GM23338 (cell line): Measurements from ENCODE around the gene ATXN7L2. TPM values are rescaled to one million over a fixed set of nuclear protein-coding genes. Genes with fewer than 3 reads are reported as not detected.

ENCODE experiments used
- ATAC-seq: fragments of 200-7000 bp; cut with Tn5 transposase; 3 replicates; pipeline ENCODE4 v1.9.1; 2020
- DNase-seq: peaks from one replicate; pipeline ENCODE4 v3.0.0-alpha.2; 2015; ENCODE audit warnings: low spot score
- H2AFZ ChIP-seq: fragments of 200-600 bp; sonication (generic); 2 replicates; pipeline ENCODE4 v1.8.0; 2016; ENCODE audit warnings: antibody characterized with exemption, mild to moderate bottlenecking, moderate library complexity
- H3F3A ChIP-seq: fragments of 200-600 bp; sonication (generic); replicated peaks from 2 replicates; pipeline ENCODE4 v1.8.0; 2017; ENCODE audit warnings: antibody characterized with exemption, mixed run types, low read depth
- H3K27ac ChIP-seq: fragments of 200-600 bp; sonication (generic); 2 replicates; pipeline ENCODE4 v1.6.1; 2016; ENCODE audit warnings: low read depth
- H3K27me3 ChIP-seq: fragments of 200-600 bp; sonication (generic); 2 replicates; pipeline ENCODE4 v1.8.0; 2016; ENCODE audit warnings: mild to moderate bottlenecking, mixed run types, moderate library complexity; ENCODE audit not compliant: insufficient read depth
- H3K36me3 ChIP-seq: fragments of 200-600 bp; sonication (generic); 2 replicates; pipeline ENCODE4 v1.8.0; 2016; ENCODE audit warnings: mild to moderate bottlenecking; ENCODE audit not compliant: insufficient read depth
- H3K4me1 ChIP-seq: fragments of 200-600 bp; sonication (generic); 2 replicates; pipeline ENCODE4 v1.8.0; 2016; ENCODE audit warnings: mild to moderate bottlenecking, moderate library complexity; ENCODE audit not compliant: insufficient read depth
- H3K4me2 ChIP-seq: fragments of 200-600 bp; sonication (generic); 2 replicates; pipeline ENCODE4 v1.7.1; 2017; ENCODE audit warnings: mixed run types
- H3K4me3 ChIP-seq: fragments of 200-600 bp; sonication (generic); 2 replicates; pipeline ENCODE4 v1.6.1; 2016; ENCODE audit warnings: mixed run types
- H3K79me2 ChIP-seq: fragments of 200-600 bp; sonication (generic); replicated peaks from 2 replicates; pipeline ENCODE4 v1.8.0; 2017; ENCODE audit warnings: mild to moderate bottlenecking; ENCODE audit not compliant: insufficient read depth
- H3K9me2 ChIP-seq: fragments of 200-600 bp; sonication (generic); 2 replicates; pipeline ENCODE4 v1.8.0; 2017; ENCODE audit not compliant: insufficient read depth
- H4K20me1 ChIP-seq: fragments of 200-600 bp; sonication (generic); replicated peaks from 2 replicates; pipeline ENCODE4 v1.8.0; 2017; ENCODE audit warnings: mild to moderate bottlenecking; ENCODE audit not compliant: insufficient read depth
- H3K27ac Mint-ChIP-seq: 2 replicates; pipeline ENCODE4 v1.8.0; 2020; ENCODE audit warnings: inconsistent platforms, mild to moderate bottlenecking, moderate library complexity, mixed read lengths
- H3K27me3 Mint-ChIP-seq: 3 replicates; pipeline ENCODE4 v1.8.0; 2022; ENCODE audit warnings: low read depth, mild to moderate bottlenecking, moderate library complexity, mixed read lengths, inconsistent platforms; ENCODE audit not compliant: insufficient read depth, poor library complexity
- H3K36me3 Mint-ChIP-seq: 3 replicates; pipeline ENCODE4 v1.8.0; 2021; ENCODE audit warnings: low read depth, mild to moderate bottlenecking, inconsistent platforms, moderate library complexity, mixed read lengths
- H3K4me1 Mint-ChIP-seq: 3 replicates; pipeline ENCODE4 v1.8.0; 2020; ENCODE audit warnings: mild to moderate bottlenecking, inconsistent platforms, mixed read lengths
- H3K4me3 Mint-ChIP-seq: 3 replicates; pipeline ENCODE4 v1.8.0; 2021; ENCODE audit warnings: moderate library complexity, mild to moderate bottlenecking, inconsistent platforms, mixed read lengths
- H3K9me3 Mint-ChIP-seq: 3 replicates; pipeline ENCODE4 v1.8.0; 2020; ENCODE audit warnings: moderate library complexity, mild to moderate bottlenecking, inconsistent platforms, mixed read lengths
- CREB1 ChIP-seq: fragments of 250-450 bp; sonication (Bioruptor Pico); IDR thresholded peaks from 2 replicates; pipeline ENCODE4 v1.5.0; 2020; ENCODE audit warnings: low read depth, mild to moderate bottlenecking, moderate library complexity
- CTCF ChIP-seq, 2 experiments: fragments of 200-600 bp in 1 of 2; sonication (generic) in 1 of 2; conservative IDR thresholded peaks; 2 replicates each; pipeline versions ENCODE4 v1.5.1 to v1.6.1; 2016 to 2017; ENCODE audit warnings: antibody characterized with exemption in 2 of 2, low read depth in 2 of 2, mild to moderate bottlenecking in 2 of 2, moderate library complexity in 1 of 2
- ETS1 ChIP-seq: IDR thresholded peaks from 2 replicates; pipeline ENCODE4 v1.6.1; 2016; ENCODE audit warnings: antibody characterized with exemption
- EZH2 ChIP-seq: fragments of 200-600 bp; sonication (generic); IDR thresholded peaks from one replicate; pipeline ENCODE4 v1.8.0; 2017; ENCODE audit warnings: antibody characterized with exemption, mild to moderate bottlenecking, low read depth; ENCODE audit not compliant: unreplicated experiment
- EZH2phosphoT487 ChIP-seq: fragments of 200-600 bp; sonication (generic); IDR thresholded peaks from one replicate; pipeline ENCODE4 v1.8.1; 2018; ENCODE audit warnings: antibody characterized with exemption; ENCODE audit not compliant: unreplicated experiment
- JUNB ChIP-seq: IDR thresholded peaks from one replicate; pipeline ENCODE4 v1.6.1; 2016; ENCODE audit warnings: antibody characterized with exemption; ENCODE audit not compliant: unreplicated experiment
- NANOG ChIP-seq: IDR thresholded peaks from 2 replicates; pipeline ENCODE4 v1.6.1; 2016; ENCODE audit warnings: antibody characterized with exemption, borderline replicate concordance
- REST ChIP-seq: IDR thresholded peaks from one replicate; pipeline ENCODE4 v1.6.1; 2018; ENCODE audit warnings: antibody characterized with exemption; ENCODE audit not compliant: unreplicated experiment
- STAT1 ChIP-seq: IDR thresholded peaks from one replicate; pipeline ENCODE4 v1.6.1; 2016; ENCODE audit warnings: antibody characterized with exemption; ENCODE audit not compliant: unreplicated experiment
- ZNF114 ChIP-seq: fragments of 250-450 bp; sonication (Bioruptor Pico); IDR thresholded peaks from 2 replicates; pipeline ENCODE4 v1.5.0; 2020; ENCODE audit warnings: mild to moderate bottlenecking, moderate library complexity
- ZNF331 ChIP-seq: fragments of 250-450 bp; sonication (Bioruptor Pico); IDR thresholded peaks from 2 replicates; pipeline ENCODE4 v1.5.0; 2020; ENCODE audit warnings: low read depth, mild to moderate bottlenecking, moderate library complexity
- ZNF462 ChIP-seq: fragments of 250-450 bp; sonication (Bioruptor Pico); IDR thresholded peaks from 2 replicates; pipeline ENCODE4 v1.5.0; 2020; ENCODE audit warnings: mild to moderate bottlenecking, moderate library complexity
- polyA plus RNA-seq: library from polyadenylated mRNA; unstranded; fragments of >200 nt; fragmentation: Nextera tagmentation; extraction: Ambion mirVana; gene quantifications from 2 replicates; pipeline ENCODE4 v1.2.1, GENCODE V29; 2016
- total RNA-seq: library from RNA; depleted of rRNA; stranded (reverse); fragments of >200 nt; shearing (Covaris generic); gene quantifications from 2 replicates; pipeline ENCODE4 v1.2.3, GENCODE V29; 2014

Gene ATXN7L2
- total and polyA plus RNA-seq, 2 experiments from 2014 or later, result 8.0 to 9.9 TPM

- Histone ChIP-seq H3F3A (peaks cover 8% of the 10 kb centered on the region; the same call in 1 of the 2 replicates), H3K4me2 (peak overlapping the region; percentile 100), H3K4me1 (peaks cover 15% of the 10 kb centered on the region), H3K27ac (peak overlapping the region; percentile 85; the same call in 1 of the 2 replicates), H3K9me2 (no peaks in the 10 kb centered on the region), H3K79me2 (no peaks in the 10 kb centered on the region), H2AFZ (peak overlapping the region; percentile 91), H3K27me3 (peaks cover 10% of the 10 kb centered on the region; the same call in 1 of the 2 replicates), H3K4me3 (peak overlapping the region; percentile 94), H4K20me1 (no peaks in the 10 kb centered on the region), H3K36me3 (no peaks in the 10 kb centered on the region)
- peak overlapping the region; percentile 85 for H3K4me3 Mint-ChIP-seq
- DNase-seq (peak; percentile 39), ATAC-seq (no peak)
- H3K27ac Mint-ChIP-seq, result no peak overlapping the region
- peaks cover 19% of the 10 kb centered on the region; the same call in 2 of the 3 replicates for H3K36me3 Mint-ChIP-seq
- H3K9me3 Mint-ChIP-seq, result no peaks in the 10 kb centered on the region; the same call in 2 of the 3 replicates
- TF ChIP-seq STAT1 (no peak), JUNB (no peak), ETS1 (no peak), REST (no peak), ZNF462 (no peak), CREB1 (CRISPR knock-in tag) (no peak), EZH2 (no peak), CTCF (conservative IDR thresholded peaks at IDR 0.05; ENCODE audit: low read depth in 2 of 2) (no peak), EZH2phosphoT487 (no peak), ZNF331 (no peak), NANOG (no peak), ZNF114 (CRISPR knock-in tag) (no peak)
- H3K4me1 Mint-ChIP-seq, result peaks cover 17% of the 10 kb centered on the region
- peaks cover 11% of the 10 kb centered on the region for H3K27me3 Mint-ChIP-seq
These were observed 1.3 kb downstream of the ATXN7L2 start for GRCh38 chr1:109485001-109485400.
